Measurements from ENCODE around the gene OR10D3.

Gene OR10D3

GRCh38 chr11:124195189-124195734 lies 12.1 kb downstream of the OR10D3 start:
- no peak overlapping the region for H3K4me3 ChIP-seq (ENCODE audit: low read depth, low read length)
- TF ChIP-seq CTCF (IDR thresholded peaks at IDR 0.05; ENCODE audit: low read depth, low read length), result peak; percentile 63

DNA sequence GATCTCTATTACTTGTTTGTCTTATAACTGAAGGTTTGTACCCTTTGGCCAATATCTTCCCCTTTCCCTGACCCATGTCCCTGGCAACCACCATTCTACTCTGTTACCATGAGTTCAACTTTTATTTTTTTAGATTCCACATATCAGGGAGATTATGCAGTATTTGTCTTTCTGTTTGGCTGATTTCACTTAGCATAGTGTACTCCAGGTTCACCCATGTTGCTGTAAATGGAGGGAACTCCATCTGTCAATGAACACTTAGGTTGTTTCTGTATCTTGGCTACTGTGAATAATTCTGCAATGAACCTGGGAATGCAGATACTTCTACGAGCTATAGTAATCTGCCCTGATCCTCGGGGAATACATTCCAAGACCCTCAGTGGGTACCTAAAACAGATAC lies 14.9 kb downstream of the OR10D3 start:
- no peak overlapping the region for H3K4me3 ChIP-seq (ENCODE audit: low read depth, low read length)
- no peak for TF ChIP-seq CTCF (IDR thresholded peaks at IDR 0.05; ENCODE audit: low read depth, low read length)

- no peak for TF ChIP-seq CTCF (IDR thresholded peaks at IDR 0.05; ENCODE audit: low read depth, low read length)
- no peak overlapping the region for H3K4me3 ChIP-seq (ENCODE audit: low read depth, low read length)
Observed at GRCh38 chr11:124198897-124199296, 15.8 kb downstream of the OR10D3 start.

- TF ChIP-seq CTCF (IDR thresholded peaks at IDR 0.05; ENCODE audit: low read depth, low read length), result no peak
- H3K4me3 ChIP-seq (ENCODE audit: low read depth, low read length), result no peak overlapping the region
Observed at GRCh38 chr11:124199702-124200101, 16.6 kb downstream of the OR10D3 start.

GRCh38 chr11:124200671-124201070 lies 17.5 kb downstream of the OR10D3 start:
- no peak overlapping the region for H3K4me3 ChIP-seq (ENCODE audit: low read depth, low read length)
- TF ChIP-seq CTCF (IDR thresholded peaks at IDR 0.05; ENCODE audit: low read depth, low read length), result no peak

DNA sequence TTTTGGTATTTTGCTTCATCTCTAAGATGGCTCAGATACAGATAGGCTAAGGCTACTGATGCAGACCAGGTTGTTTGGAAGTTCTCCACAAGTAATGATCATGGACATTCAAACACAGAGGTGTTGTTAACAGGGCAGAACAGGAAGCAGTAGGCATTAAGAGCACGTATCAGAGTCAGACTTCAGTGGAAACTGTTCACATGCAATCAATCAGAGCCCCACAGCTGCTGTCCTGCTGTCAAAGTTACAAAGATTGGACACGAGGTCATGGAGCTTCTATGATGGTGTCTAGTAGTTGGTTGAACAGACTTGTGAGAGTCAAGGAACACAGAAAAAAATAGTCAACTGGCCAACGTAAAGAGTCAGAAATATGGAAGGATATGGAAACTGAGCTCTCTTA lies 19.8 kb downstream of the OR10D3 start:
- no peak overlapping the region for H3K4me3 ChIP-seq (ENCODE audit: low read depth, low read length)

DNA sequence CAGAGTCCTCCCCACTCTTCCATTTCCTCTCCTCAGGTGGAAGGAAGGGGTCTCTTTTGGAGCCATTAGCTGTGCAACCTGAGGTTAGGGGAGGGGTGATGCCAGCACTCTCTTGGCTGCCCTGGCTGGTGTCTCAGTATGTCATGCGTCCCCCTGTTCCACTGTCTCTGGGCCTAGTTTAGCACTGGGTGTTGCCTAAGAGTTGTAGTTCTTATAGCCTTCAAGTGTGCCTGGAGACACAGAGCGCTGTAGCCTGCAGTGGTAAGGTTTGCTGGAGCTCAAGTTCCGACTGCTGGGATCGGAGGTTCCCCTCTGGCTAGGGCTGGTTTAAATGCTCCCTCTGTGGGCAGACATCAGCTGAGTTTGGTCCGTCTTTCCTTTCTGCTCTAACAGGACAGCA lies 20.9 kb downstream of the OR10D3 start:
- H3K4me3 ChIP-seq (ENCODE audit: low read depth, low read length), result no peak overlapping the region
- no peak for TF ChIP-seq CTCF (IDR thresholded peaks at IDR 0.05; ENCODE audit: low read depth, low read length)

More for the DNA sequence above, 19.8 kb downstream of the OR10D3 start:
- TF ChIP-seq CTCF (IDR thresholded peaks at IDR 0.05; ENCODE audit: low read depth, low read length), result no peak
